Endometrium (tissue), 2 donors: ENCODE data around the gene BIRC5.

Experiments
- FAIRE-seq: peaks from 2 replicates; lab custom pipeline; 2012; peaks lifted over from hg19 to GRCh38; lab: Jason Lieb, UNC
- donor health status: control.
- donor health status: control.

BIRC5 gene

GRCh38 chr17:78184351-78184750 lies 29.7 kb upstream of the BIRC5 start:
- no peak for FAIRE-seq

GRCh38 chr17:78184868-78185267 lies 29.2 kb upstream of the BIRC5 start:
- no peak for FAIRE-seq

GRCh38 chr17:78185981-78186691 lies 27.9 kb upstream of the BIRC5 start:
- FAIRE-seq = no peak

GRCh38 chr17:78186692-78187595 lies 27.1 kb upstream of the BIRC5 start, which contains the start of the genes AFMID and TK1:
TSS of gene AFMID (plus strand) at chr17:78187362. CDS start at chr17:78187371, 9 bp downstream.
TSS of gene TK1 (minus strand) at chr17:78187052. CDS start at chr17:78186994, 58 bp downstream.
- FAIRE-seq = no peak

- no peak for FAIRE-seq
Measured at GRCh38 chr17:78196716-78197115, 17.3 kb upstream of the BIRC5 start.

- FAIRE-seq = no peak
Measured at GRCh38 chr17:78197147-78197832, 16.8 kb upstream of the BIRC5 start.

- no peak for FAIRE-seq
Measured at GRCh38 chr17:78200451-78200850, 13.6 kb upstream of the BIRC5 start.

- no peak for FAIRE-seq
Measured at GRCh38 chr17:78202666-78203065, 11.4 kb upstream of the BIRC5 start.

GRCh38 chr17:78204387-78205123 lies 9.5 kb upstream of the BIRC5 start:
- FAIRE-seq = no peak

GRCh38 chr17:78205124-78205775 lies 8.8 kb upstream of the BIRC5 start:
- FAIRE-seq = no peak

GRCh38 chr17:78206298-78206697 lies 7.8 kb upstream of the BIRC5 start:
- no peak for FAIRE-seq

- no peak for FAIRE-seq
Measured at GRCh38 chr17:78208486-78208885, 5.6 kb upstream of the BIRC5 start.

- FAIRE-seq = no peak
Measured at GRCh38 chr17:78210111-78210510, 3.9 kb upstream of the BIRC5 start.

- FAIRE-seq = no peak
Measured at GRCh38 chr17:78211032-78211431, 3.0 kb upstream of the BIRC5 start.

GRCh38 chr17:78214706-78215061 lies 631 bp downstream of the BIRC5 start:
- FAIRE-seq = no peak

GRCh38 chr17:78219396-78220150 lies 5.5 kb downstream of the BIRC5 start:
- FAIRE-seq = no peak

- FAIRE-seq = no peak
Measured at GRCh38 chr17:78223061-78223460, 9.0 kb downstream of the BIRC5 start.

- no peak for FAIRE-seq
Measured at GRCh38 chr17:78223765-78224164, 9.7 kb downstream of the BIRC5 start.

- no peak for FAIRE-seq
Measured at GRCh38 chr17:78224231-78225087, 10.4 kb downstream of the BIRC5 start.
